Ishikawa (cell line): ENCODE results near the gene PAK6.
A peak's percentile ranks its signal among the peaks of the same experiment; 100 is the strongest.

Experiments used
- CEBPB ChIP-seq: IDR thresholded peaks from 2 replicates; pipeline ENCODE4 v1.6.1; 2012
- CREB1 ChIP-seq: IDR thresholded peaks from 2 replicates; pipeline ENCODE4 v1.6.1; 2012; ENCODE audit warnings: low read depth
- EGR1 ChIP-seq: IDR thresholded peaks from 2 replicates; pipeline ENCODE4 v1.6.1; 2012
- EP300 ChIP-seq: IDR thresholded peaks from 2 replicates; pipeline ENCODE4 v1.6.1; 2012; ENCODE audit warnings: borderline replicate concordance
- FOXM1 ChIP-seq: IDR thresholded peaks from 2 replicates; pipeline ENCODE4 v1.6.1; 2012; ENCODE audit warnings: low read depth, borderline replicate concordance
- NFIC ChIP-seq: IDR thresholded peaks from 2 replicates; pipeline ENCODE4 v1.6.1; 2012
- RAD21 ChIP-seq: IDR thresholded peaks from 2 replicates; pipeline ENCODE4 v1.6.1; 2012; ENCODE audit warnings: low read depth
- TAF1 ChIP-seq: IDR thresholded peaks from 2 replicates; pipeline ENCODE4 v1.6.1; 2012; ENCODE audit warnings: low read depth, mild to moderate bottlenecking
- TCF12 ChIP-seq: IDR thresholded peaks from 2 replicates; pipeline ENCODE4 v1.6.1; 2012; ENCODE audit warnings: low read depth
- TEAD4 ChIP-seq: IDR thresholded peaks from 2 replicates; pipeline ENCODE4 v1.6.1; 2012
- YY1 ChIP-seq: IDR thresholded peaks from 2 replicates; pipeline ENCODE4 v1.6.1; 2012; ENCODE audit warnings: low read depth
- ZBTB7A ChIP-seq: IDR thresholded peaks from 2 replicates; pipeline ENCODE4 v1.6.1; 2012; ENCODE audit warnings: low read depth
- TF ChIP-seq, protein P1 (sequence below): IDR thresholded peaks from 2 replicates; pipeline ENCODE4 v1.6.1; 2012
- TF ChIP-seq, protein P2 (sequence below): IDR thresholded peaks from 2 replicates; pipeline ENCODE4 v1.6.1; 2012
- TF ChIP-seq, protein P3 (sequence below): IDR thresholded peaks from 2 replicates; pipeline ENCODE4 v1.6.1; 2012; ENCODE audit warnings: low read depth, mild to moderate bottlenecking

PAK6 gene

DNA sequence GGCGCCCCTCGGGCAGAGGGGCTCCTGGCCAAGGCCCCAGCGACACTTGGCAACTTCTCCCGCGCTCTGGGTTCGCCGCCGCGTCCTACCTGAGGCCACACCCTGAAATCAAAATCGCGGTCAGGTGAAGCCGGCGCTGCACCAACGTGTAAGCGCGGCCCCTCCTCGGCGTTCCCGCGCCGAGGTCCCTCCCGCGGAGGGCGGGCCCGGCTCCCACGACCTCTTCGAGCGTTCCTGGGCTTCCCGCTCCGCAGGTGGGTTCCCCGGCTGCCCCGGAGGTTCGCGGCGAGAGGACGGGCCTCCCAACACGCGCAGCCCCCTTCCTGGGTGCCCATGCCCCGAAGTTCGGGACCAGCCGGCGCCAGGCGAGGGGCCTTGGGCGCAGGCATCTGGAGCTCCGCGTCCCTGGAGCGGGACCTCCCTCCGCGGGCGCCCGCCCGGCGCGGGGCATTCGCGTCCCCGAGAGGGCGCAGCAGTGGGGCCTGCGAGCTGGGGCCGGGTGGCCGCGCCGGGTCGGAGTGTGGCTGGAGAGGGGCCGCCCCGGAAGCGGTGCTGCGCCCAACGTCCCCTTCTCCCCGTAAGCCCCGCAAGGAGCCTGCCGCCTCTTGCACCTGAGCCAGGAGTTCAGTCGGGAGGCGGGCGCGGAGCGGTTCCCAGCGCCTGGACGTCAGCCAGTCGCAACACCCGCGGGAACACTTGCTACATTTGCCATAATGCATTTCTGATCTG, 13.7 kb downstream of the PAK6 start:
- TF ChIP-seq FOXM1 (no peak), RAD21 (no peak), YY1 (no peak), TAF1 (no peak), EP300 (0 out of 2 replicates have a peak, but pooled peaks have one; percentile 37), EGR1 (no peak), TCF12 (0 out of 2 replicates have a peak, but pooled peaks have one; percentile 10), CREB1 (no peak), ZBTB7A (peak; percentile 61), NFIC (peak; percentile 65), CEBPB (no peak; the same call in 1 of the 2 replicates), TEAD4 (peak; percentile 21; the same call in 1 of the 2 replicates)
- TF ChIP-seq, protein P1, sequence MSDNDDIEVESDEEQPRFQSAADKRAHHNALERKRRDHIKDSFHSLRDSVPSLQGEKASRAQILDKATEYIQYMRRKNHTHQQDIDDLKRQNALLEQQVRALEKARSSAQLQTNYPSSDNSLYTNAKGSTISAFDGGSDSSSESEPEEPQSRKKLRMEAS = peak; percentile 51; the same call in 1 of the 2 replicates
- TF ChIP-seq, protein P2, sequence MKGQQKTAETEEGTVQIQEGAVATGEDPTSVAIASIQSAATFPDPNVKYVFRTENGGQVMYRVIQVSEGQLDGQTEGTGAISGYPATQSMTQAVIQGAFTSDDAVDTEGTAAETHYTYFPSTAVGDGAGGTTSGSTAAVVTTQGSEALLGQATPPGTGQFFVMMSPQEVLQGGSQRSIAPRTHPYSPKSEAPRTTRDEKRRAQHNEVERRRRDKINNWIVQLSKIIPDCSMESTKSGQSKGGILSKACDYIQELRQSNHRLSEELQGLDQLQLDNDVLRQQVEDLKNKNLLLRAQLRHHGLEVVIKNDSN = peak; percentile 75
- TF ChIP-seq, protein P3, sequence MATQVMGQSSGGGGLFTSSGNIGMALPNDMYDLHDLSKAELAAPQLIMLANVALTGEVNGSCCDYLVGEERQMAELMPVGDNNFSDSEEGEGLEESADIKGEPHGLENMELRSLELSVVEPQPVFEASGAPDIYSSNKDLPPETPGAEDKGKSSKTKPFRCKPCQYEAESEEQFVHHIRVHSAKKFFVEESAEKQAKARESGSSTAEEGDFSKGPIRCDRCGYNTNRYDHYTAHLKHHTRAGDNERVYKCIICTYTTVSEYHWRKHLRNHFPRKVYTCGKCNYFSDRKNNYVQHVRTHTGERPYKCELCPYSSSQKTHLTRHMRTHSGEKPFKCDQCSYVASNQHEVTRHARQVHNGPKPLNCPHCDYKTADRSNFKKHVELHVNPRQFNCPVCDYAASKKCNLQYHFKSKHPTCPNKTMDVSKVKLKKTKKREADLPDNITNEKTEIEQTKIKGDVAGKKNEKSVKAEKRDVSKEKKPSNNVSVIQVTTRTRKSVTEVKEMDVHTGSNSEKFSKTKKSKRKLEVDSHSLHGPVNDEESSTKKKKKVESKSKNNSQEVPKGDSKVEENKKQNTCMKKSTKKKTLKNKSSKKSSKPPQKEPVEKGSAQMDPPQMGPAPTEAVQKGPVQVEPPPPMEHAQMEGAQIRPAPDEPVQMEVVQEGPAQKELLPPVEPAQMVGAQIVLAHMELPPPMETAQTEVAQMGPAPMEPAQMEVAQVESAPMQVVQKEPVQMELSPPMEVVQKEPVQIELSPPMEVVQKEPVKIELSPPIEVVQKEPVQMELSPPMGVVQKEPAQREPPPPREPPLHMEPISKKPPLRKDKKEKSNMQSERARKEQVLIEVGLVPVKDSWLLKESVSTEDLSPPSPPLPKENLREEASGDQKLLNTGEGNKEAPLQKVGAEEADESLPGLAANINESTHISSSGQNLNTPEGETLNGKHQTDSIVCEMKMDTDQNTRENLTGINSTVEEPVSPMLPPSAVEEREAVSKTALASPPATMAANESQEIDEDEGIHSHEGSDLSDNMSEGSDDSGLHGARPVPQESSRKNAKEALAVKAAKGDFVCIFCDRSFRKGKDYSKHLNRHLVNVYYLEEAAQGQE = no peak

DNA sequence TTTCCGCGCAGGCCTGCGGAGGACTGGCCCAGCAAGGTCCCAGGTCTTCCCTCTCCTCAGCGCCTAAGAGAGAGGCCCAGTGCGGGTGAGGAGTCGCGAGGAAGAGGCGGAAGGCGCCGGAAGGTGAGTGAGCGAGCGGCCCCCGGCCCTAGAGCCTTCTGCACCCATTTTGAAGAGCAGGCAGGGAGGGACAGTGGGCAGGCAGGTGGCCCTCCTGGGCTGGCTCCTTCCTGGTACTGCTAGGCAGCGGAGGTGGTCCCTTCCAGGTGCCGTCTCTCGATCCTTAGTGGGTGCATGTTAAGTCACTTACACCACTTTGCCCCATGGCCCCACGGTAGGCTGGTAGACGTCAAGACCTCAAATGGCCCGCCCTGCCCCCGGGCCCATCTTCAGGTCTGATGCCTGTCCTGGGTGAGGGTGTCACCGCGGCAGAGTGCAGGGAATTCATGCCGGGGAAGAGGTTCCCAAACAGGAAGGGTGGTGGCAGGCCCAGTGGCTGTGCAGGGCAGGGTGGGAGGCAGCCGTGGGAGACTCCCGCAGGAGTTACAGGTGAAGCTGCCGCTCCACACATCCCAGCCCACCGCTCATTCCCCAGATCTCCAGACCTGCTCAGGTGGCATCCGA, 14.4 kb downstream of the PAK6 start:
- TF ChIP-seq TCF12 = no peak
- TF ChIP-seq YY1 = no peak
- TF ChIP-seq, protein P1 = 0 out of 2 replicates have a peak, but pooled peaks have one; percentile 25
- TF ChIP-seq CREB1 = no peak
- TF ChIP-seq EP300 = no peak

DNA sequence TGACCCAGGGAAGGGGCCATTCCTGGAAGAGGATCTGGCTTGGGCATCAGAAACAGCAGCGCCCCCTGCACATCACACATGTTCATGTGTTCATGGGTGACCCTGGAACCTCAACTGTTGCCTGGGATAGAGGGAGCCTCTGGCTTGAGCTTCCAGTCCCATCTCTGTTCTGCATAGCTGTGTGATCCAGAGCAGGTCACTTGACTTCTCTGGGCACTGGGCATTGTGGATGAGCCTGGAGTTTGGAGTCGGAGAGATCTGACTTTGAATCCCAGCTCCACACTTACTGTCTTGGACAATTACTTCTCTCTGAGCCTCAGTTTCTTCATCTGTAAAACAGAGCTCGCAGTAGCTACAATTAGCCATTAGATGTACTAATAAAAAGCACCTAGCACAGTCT, 15.6 kb downstream of the PAK6 start:
- TF ChIP-seq EGR1 (no peak), NFIC (no peak), TAF1 (no peak), CEBPB (no peak), CREB1 (no peak), YY1 (no peak), RAD21 (no peak), FOXM1 (no peak)
- TF ChIP-seq, protein P1 = no peak
- TF ChIP-seq, protein P2 = no peak

DNA sequence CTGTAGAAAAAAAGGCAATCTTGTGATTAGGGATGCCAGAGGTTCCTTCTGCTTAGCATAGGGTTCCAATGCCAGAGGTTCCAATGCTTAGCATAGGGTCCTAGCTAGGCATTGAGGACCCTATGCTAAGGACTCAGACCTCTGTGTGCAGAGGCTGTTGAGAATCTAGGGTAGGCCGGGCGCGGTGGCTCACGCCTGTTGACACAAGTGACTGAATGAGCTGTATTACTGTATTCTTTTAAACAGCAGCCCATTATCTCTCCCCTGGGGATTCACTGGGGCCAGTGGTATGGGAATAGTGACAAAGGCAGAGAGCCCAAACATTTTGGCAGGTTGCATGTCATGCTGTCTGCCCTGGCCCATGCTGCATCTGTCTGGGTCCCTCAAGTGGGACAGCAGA, 16.2 kb downstream of the PAK6 start:
- no peak for TF ChIP-seq RAD21
- no peak for TF ChIP-seq EGR1
- TF ChIP-seq TAF1 = no peak
- no peak for TF ChIP-seq EP300
- no peak for TF ChIP-seq CEBPB
- TF ChIP-seq CREB1 = no peak
- TF ChIP-seq, protein P1 = no peak
- TF ChIP-seq, protein P2 = no peak
- TF ChIP-seq, protein P3 = no peak
